ENCODE data around the gene POU2AF3.
"Not testable (repeated sequence)": the region's sequence is repeated elsewhere in the genome, so short reads cannot be mapped to it uniquely, and the experiment has no call there.

Gene POU2AF3

GRCh38 chr11:111301004-111301841 lies 2.9 kb downstream of the POU2AF3 start:
- DNase-seq = peak; percentile 64

GRCh38 chr11:111301842-111302118 lies 3.4 kb downstream of the POU2AF3 start:
- no peak for DNase-seq

GRCh38 chr11:111302298-111302697 lies 4.0 kb downstream of the POU2AF3 start:
- peak; percentile 82 for DNase-seq

GRCh38 chr11:111303461-111303860 lies 5.1 kb downstream of the POU2AF3 start:
- peak; percentile 46 for DNase-seq

- no peak for DNase-seq
Observed at GRCh38 chr11:111305162-111305802, 6.9 kb downstream of the POU2AF3 start.

GRCh38 chr11:111305876-111306275 lies 7.5 kb downstream of the POU2AF3 start:
- DNase-seq = no peak

GRCh38 chr11:111306321-111306720 lies 8.0 kb downstream of the POU2AF3 start:
- DNase-seq = no peak

GRCh38 chr11:111307472-111308108 lies 9.2 kb downstream of the POU2AF3 start:
- peak; percentile 17 for DNase-seq

- DNase-seq = peak; percentile 56
Observed at GRCh38 chr11:111308140-111308539, 9.8 kb downstream of the POU2AF3 start.

GRCh38 chr11:111309215-111309915 lies 11.0 kb downstream of the POU2AF3 start:
- peak; percentile 72 for DNase-seq

- DNase-seq = peak; percentile 25
Observed at GRCh38 chr11:111310088-111310487, 11.7 kb downstream of the POU2AF3 start.

GRCh38 chr11:111310723-111311122 lies 12.4 kb downstream of the POU2AF3 start:
- no peak for DNase-seq

GRCh38 chr11:111312076-111312475 lies 13.7 kb downstream of the POU2AF3 start:
- no peak for DNase-seq

GRCh38 chr11:111319296-111319695 lies 20.9 kb downstream of the POU2AF3 start:
- DNase-seq = no peak

GRCh38 chr11:111320199-111320598 lies 21.9 kb downstream of the POU2AF3 start:
- not testable (repeated sequence) for DNase-seq

- no peak for DNase-seq
Observed at GRCh38 chr11:111320728-111321568, 22.6 kb downstream of the POU2AF3 start.

- DNase-seq = no peak
Observed at GRCh38 chr11:111322534-111322933, 24.2 kb downstream of the POU2AF3 start.

GRCh38 chr11:111324277-111324720 lies 26.0 kb downstream of the POU2AF3 start:
- DNase-seq = no peak

GRCh38 chr11:111325259-111325658 lies 26.9 kb downstream of the POU2AF3 start:
- no peak for DNase-seq

GRCh38 chr11:111326824-111327223 lies 28.5 kb downstream of the POU2AF3 start:
- DNase-seq = no peak

GRCh38 chr11:111327908-111328624 lies 29.7 kb downstream of the POU2AF3 start:
- no peak for DNase-seq
